K562 (cell line): ENCODE measurements around the gene PKP1. TPM values are rescaled to one million over a fixed set of nuclear protein-coding genes. Genes with fewer than 3 reads are reported as not detected.

Experiments used
- ATAC-seq: fragments of 200-7000 bp; cut with Tn5 transposase; 3 replicates; pipeline ENCODE4 v1.9.1; 2020; ENCODE audit warnings: moderate library complexity
- BruUV-seq: library from RNA; stranded (reverse); fragments of 400-500 nt; replicated peaks from 2 replicates; lab custom pipeline; 2021; lab: Mats Ljungman, UMichigan
- CTCF ChIA-PET: fragments of 300-600 bp; formaldehyde crosslinking; extraction: SDS; loops from one replicate; lab custom pipeline; 2021; ENCODE audit warnings: low intra/inter-chr PET ratio; lab: Yijun Ruan, JAX
- POLR2A ChIA-PET: fragments of 300-600, 350-650 bp; sonication (Branson Sonifier 250); formaldehyde crosslinking; extraction: SDS; loops from one replicate; lab custom pipeline; 2021; ENCODE audit warnings: antibody characterized with exemption, inconsistent platforms; lab: Yijun Ruan, JAX
- DNase-seq, 4 experiments: peaks; one replicate each; pipeline versions ENCODE4 v3.0.0 to v3.0.0-alpha.2; 2011 to 2018; ENCODE audit warnings: low spot score in 3 of 4, mixed read lengths in 3 of 4; ENCODE audit errors: extremely low read depth in 1 of 4
- FAIRE-seq: peaks from 2 replicates; lab custom pipeline; 2011; peaks lifted over from hg19 to GRCh38; lab: Jason Lieb, UNC
- H2AFZ ChIP-seq: 2 replicates; pipeline ENCODE4 v1.6.0; 2011; ENCODE audit warnings: low read depth, low read length, control low read depth, inconsistent platforms
- H3K27ac ChIP-seq: fragments of 200-600 bp; 3 replicates; pipeline ENCODE4 v1.8.0; 2011; ENCODE audit warnings: low read depth, mild to moderate bottlenecking, control low read depth, inconsistent platforms, low read length, moderate library complexity, mixed read lengths; ENCODE audit errors: extremely low read depth
- H3K27me3 ChIP-seq, 2 experiments: fragments of 300-600 bp in 1 of 2; 2 replicates in 1 of 2; 3 replicates in 1 of 2; pipeline versions ENCODE4 v1.6.0 to v1.8.0; 2011; ENCODE audit warnings: inconsistent platforms in 2 of 2, low read length in 2 of 2, mild to moderate bottlenecking in 1 of 2, mixed read lengths in 1 of 2, moderate library complexity in 1 of 2; ENCODE audit not compliant: control insufficient read depth in 2 of 2, insufficient read depth in 2 of 2
- H3K36me3 ChIP-seq: fragments of 300-600 bp; 3 replicates; pipeline ENCODE4 v1.8.0; 2011; ENCODE audit warnings: mild to moderate bottlenecking, low read length, inconsistent platforms; ENCODE audit not compliant: control insufficient read depth, insufficient read depth
- H3K4me1 ChIP-seq, 2 experiments: fragments of 200-600 bp in 1 of 2; replicated peaks in 1 of 2; 2 replicates in 1 of 2; 3 replicates in 1 of 2; pipeline versions ENCODE4 v1.5.1 to v1.8.0; 2011; ENCODE audit warnings: inconsistent platforms in 2 of 2, low read length in 2 of 2, mild to moderate bottlenecking in 1 of 2, mixed read lengths in 1 of 2, moderate library complexity in 1 of 2; ENCODE audit not compliant: control insufficient read depth in 2 of 2, insufficient read depth in 2 of 2
- H3K4me2 ChIP-seq: 2 replicates; pipeline ENCODE4 v1.6.1; 2011; ENCODE audit warnings: low read length, control low read depth, inconsistent platforms, mixed read lengths; ENCODE audit not compliant: insufficient read depth
- H3K4me3 ChIP-seq: fragments of 200-600 bp; sonication (generic), shearing (Covaris generic); 2 replicates; pipeline ENCODE4 v1.5.1; 2016; ENCODE audit warnings: control low read depth, inconsistent platforms
- H3K79me2 ChIP-seq: fragments of 200-600 bp; 3 replicates; pipeline ENCODE4 v1.8.0; 2011; ENCODE audit warnings: low read length, inconsistent platforms; ENCODE audit not compliant: control insufficient read depth, insufficient read depth
- H3K9ac ChIP-seq, 2 experiments: 2 replicates each; pipeline versions ENCODE4 v1.6.0 to v1.6.1; 2011; ENCODE audit warnings: low read depth in 2 of 2, low read length in 2 of 2, control low read depth in 1 of 2, inconsistent platforms in 1 of 2, mild to moderate bottlenecking in 1 of 2, mixed read lengths in 1 of 2; ENCODE audit not compliant: insufficient read depth in 1 of 2
- H3K9me1 ChIP-seq: one replicate; pipeline ENCODE4 v1.6.0; 2011; ENCODE audit warnings: inconsistent platforms, mild to moderate bottlenecking, low read length, moderate library complexity; ENCODE audit not compliant: control insufficient read depth, insufficient read depth
- H3K9me3 ChIP-seq: replicated peaks from 2 replicates; pipeline ENCODE4 v1.5.1; 2011; ENCODE audit warnings: low read depth, low read length, inconsistent platforms; ENCODE audit not compliant: control insufficient read depth, insufficient read depth
- H4K20me1 ChIP-seq: replicated peaks from 2 replicates; pipeline ENCODE4 v1.6.1; 2011; ENCODE audit warnings: low read length, inconsistent platforms, mixed read lengths; ENCODE audit not compliant: control insufficient read depth, insufficient read depth
- CLOCK ChIP-seq: fragments of 250-450 bp; sonication (Bioruptor Pico); IDR thresholded peaks from 2 replicates; pipeline ENCODE4 v1.4.0; 2020; ENCODE audit warnings: mild to moderate bottlenecking, moderate library complexity, borderline replicate concordance
- CREM ChIP-seq: IDR thresholded peaks from 2 replicates; pipeline ENCODE4 v1.6.1; 2014; ENCODE audit warnings: antibody characterized with exemption, low read depth
- HDAC2 ChIP-seq: fragments of 450-650 bp; IDR thresholded peaks from 2 replicates; pipeline ENCODE4 v1.6.1; 2016; ENCODE audit warnings: mild to moderate bottlenecking
- KLF16 ChIP-seq: IDR thresholded peaks from 2 replicates; pipeline ENCODE4 v1.6.1; 2016; ENCODE audit warnings: antibody characterized with exemption
- MAFK ChIP-seq: IDR thresholded peaks from 2 replicates; pipeline ENCODE4 v1.6.1; 2011; ENCODE audit warnings: low read length, improper control_type of control experiment
- MBD2 ChIP-seq: sonication (generic); IDR thresholded peaks from 2 replicates; pipeline ENCODE4 v1.6.1; 2016; ENCODE audit warnings: low read depth, borderline replicate concordance
- NR4A1 ChIP-seq, 2 experiments: fragments of 250-450 bp in 1 of 2; fragments of 450-650 bp in 1 of 2; sonication (Bioruptor Pico) in 1 of 2; IDR thresholded peaks; 2 replicates each; pipeline versions ENCODE4 v1.4.0 to v1.6.1; 2016 to 2020; ENCODE audit warnings: mild to moderate bottlenecking in 2 of 2, missing compliant biosample characterization in 1 of 2, missing genetic modification characterization in 1 of 2, moderate library complexity in 1 of 2
- NRF1 ChIP-seq, 2 experiments: fragments of 450-650 bp; IDR thresholded peaks in 1 of 2; conservative IDR thresholded peaks in 1 of 2; 2 replicates each; pipeline ENCODE4 v1.6.1; 2014; ENCODE audit warnings: mild to moderate bottlenecking in 2 of 2
- RAD21 ChIP-seq, 2 experiments: fragments of 250-450 bp in 1 of 2; fragments of 450-650 bp in 1 of 2; sonication (Bioruptor Pico) in 1 of 2; formaldehyde crosslinking in 1 of 2; IDR thresholded peaks in 1 of 2; conservative IDR thresholded peaks in 1 of 2; 2 replicates each; pipeline versions ENCODE4 v1.4.0 to v1.8.0; 2020 to 2022; ENCODE audit warnings: mild to moderate bottlenecking in 2 of 2, moderate library complexity in 1 of 2
- RFX5 ChIP-seq: IDR thresholded peaks from 2 replicates; pipeline ENCODE4 v1.6.1; 2011; ENCODE audit warnings: low read depth, mild to moderate bottlenecking, improper control_type of control experiment, low read length
- SAFB2 ChIP-seq: fragments of 200-400 bp; formaldehyde crosslinking; IDR thresholded peaks from 2 replicates; pipeline ENCODE4 v1.6.1; 2018; ENCODE audit warnings: borderline replicate concordance, low read length, low read depth, moderate library complexity; ENCODE audit not compliant: severe bottlenecking
- SMARCA5 ChIP-seq: fragments of 450-650 bp; IDR thresholded peaks from 2 replicates; pipeline ENCODE4 v1.6.1; 2016
- XRCC5 ChIP-seq: fragments of 200-400 bp; formaldehyde crosslinking; IDR thresholded peaks from 2 replicates; pipeline ENCODE4 v1.6.1; 2017; ENCODE audit warnings: low read depth, mild to moderate bottlenecking, low read length
- ZNF655 ChIP-seq: fragments of 250-450 bp; sonication (Bioruptor Pico); IDR thresholded peaks from 2 replicates; pipeline ENCODE4 v1.5.0; 2021
- WGBS: fragments of 100-300 bp; shearing (Covaris generic); methylation state at CpG from one replicate; pipeline ENCODE4 v1.1.6; 2016; ENCODE audit warnings: low coverage, mixed read lengths; ENCODE audit not compliant: insufficient coverage; ENCODE audit errors: missing lambda C conversion rate; 5-methylcytosine and 5-hydroxymethylcytosine counted together
- in situ Hi-C: fragments of 300-500 bp; cut with MboI; formaldehyde crosslinking; loops from 4 replicates; pipeline ENCODE4 v1.15.0; 2018; ENCODE audit warnings: inconsistent platforms, mixed read lengths
- intact Hi-C: fragments of 100-400 bp; cut with micrococcal nuclease; formaldehyde crosslinking; loops from 2 replicates; pipeline ENCODE4 v1.14.2; 2022
- polyA plus RNA-seq, 8 experiments: library from polyadenylated mRNA; depleted of rRNA in 4 of 8; stranded (reverse) in 5 of 8; unstranded in 3 of 8; fragments of >200 nt; fragmentation: Nextera tagmentation in 2 of 8; fragmentation: Illumina TruSeq in 1 of 8; extraction: Ambion mirVana in 2 of 8; extraction: Trizol in 1 of 8; gene quantifications; 2 replicates each; pipeline versions ENCODE4 v1.2.1 to v1.2.3, GENCODE V29; 2011 to 2014; ENCODE audit warnings: inconsistent platforms in 1 of 8, missing spikeins in 1 of 8
- total RNA-seq, 7 experiments: library from RNA; depleted of rRNA in 6 of 7; stranded (reverse); fragments of >200 nt in 6 of 7; fragmentation: Illumina TruSeq in 2 of 7; extraction: Trizol in 2 of 7; gene quantifications; 2 replicates each; pipeline versions ENCODE4 v1.2.1 to v1.2.3, GENCODE V29; 2011 to 2021; ENCODE audit warnings: low replicate concordance in 1 of 7
- TF ChIP-seq, protein P1 (sequence below): fragments of 450-650 bp; formaldehyde crosslinking; IDR thresholded peaks from 2 replicates; pipeline ENCODE4 v1.4.0; 2020; ENCODE audit warnings: mild to moderate bottlenecking, mixed read lengths

The PKP1 gene
- total and polyA plus RNA-seq, 9 of the 15 experiments (the other 6 are each of a cell fraction or from before 2014, with no cell fraction given), result not detected

DNA sequence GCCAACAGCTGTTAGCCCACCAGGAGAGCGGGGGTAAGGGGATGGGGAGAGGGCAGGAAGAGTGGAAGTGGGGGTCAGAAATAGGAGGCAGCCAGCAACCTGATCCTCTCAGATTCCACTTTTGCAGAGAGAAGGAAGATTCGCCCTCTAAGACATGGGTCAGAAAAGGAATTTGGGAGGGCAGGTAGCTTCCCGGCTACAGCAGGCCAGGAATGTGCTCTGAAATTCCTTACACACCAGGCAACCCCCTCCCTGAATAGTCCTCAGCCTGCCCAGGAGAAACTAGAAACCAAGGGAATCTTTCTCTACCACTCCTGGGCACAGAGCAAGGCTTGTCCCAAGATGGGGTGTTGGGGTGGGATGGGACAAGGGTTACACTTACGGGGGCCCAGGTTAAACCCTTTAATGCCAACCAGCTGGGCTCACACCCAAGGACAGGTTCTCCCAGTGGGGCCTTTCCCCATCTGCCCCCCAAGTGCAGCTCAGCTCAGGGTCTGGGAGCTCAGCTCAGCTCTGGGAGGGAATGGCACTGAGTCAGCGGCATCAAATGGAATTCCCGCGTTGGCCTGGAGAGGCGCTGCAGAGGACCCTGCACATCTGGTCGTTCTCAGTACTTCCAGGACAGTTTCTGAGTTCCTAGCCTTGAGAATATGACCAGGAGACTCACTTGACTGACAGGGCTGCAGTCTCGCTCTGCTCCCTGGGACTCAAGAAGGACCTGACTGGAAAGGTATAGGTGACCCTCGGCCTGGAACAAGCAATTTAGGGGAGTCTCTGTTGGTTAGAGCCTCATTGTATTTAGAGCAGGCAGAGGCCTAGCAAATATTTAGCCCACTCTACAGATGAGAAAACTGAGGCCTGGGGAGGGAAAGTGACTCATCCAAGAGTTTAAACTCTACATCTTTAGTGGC is 93.4 kb downstream of the PKP1 start:
- under 1% methylated on average over 11 of the region's 11 CpGs for WGBS
- FAIRE-seq, result peak; percentile 93
- no peaks in the 10 kb centered on the region for H3K36me3 ChIP-seq
- TF ChIP-seq MBD2 (no peak), CLOCK (CRISPR knock-in tag) (no peak), RAD21 (CRISPR knock-in tag; conservative IDR thresholded peaks at IDR 0.05 in 1 of 2, IDR thresholded peaks at IDR 0.05 in 1 of 2) (0 out of 4 replicates have a peak, but pooled peaks of 1 of the 2 experiments have one; percentile 11), NRF1 (conservative IDR thresholded peaks at IDR 0.05 in 1 of 2, IDR thresholded peaks at IDR 0.05 in 1 of 2) (0 out of 4 replicates have a peak, but pooled peaks of 1 of the 2 experiments have one; percentile 27), ZNF655 (no peak), MAFK (0 out of 2 replicates have a peak, but pooled peaks have one; percentile 5), NR4A1 (CRISPR knock-in tag; IDR thresholded peaks at IDR 0.05) (no peak), NR4A1 (tag; IDR thresholded peaks at IDR 0.05) (no peak), CREM (peak; percentile 36; the same call in 1 of the 2 replicates), HDAC2 (peak; percentile 52; the same call in 1 of the 2 replicates), XRCC5 (peak; percentile 57; the same call in 1 of the 2 replicates), SAFB2 (no peak), RFX5 (no peak), KLF16 (0 out of 2 replicates have a peak, but pooled peaks have one; percentile 8), SMARCA5 (peak; percentile 65; the same call in 1 of the 2 replicates)
- TF ChIP-seq, protein P1, sequence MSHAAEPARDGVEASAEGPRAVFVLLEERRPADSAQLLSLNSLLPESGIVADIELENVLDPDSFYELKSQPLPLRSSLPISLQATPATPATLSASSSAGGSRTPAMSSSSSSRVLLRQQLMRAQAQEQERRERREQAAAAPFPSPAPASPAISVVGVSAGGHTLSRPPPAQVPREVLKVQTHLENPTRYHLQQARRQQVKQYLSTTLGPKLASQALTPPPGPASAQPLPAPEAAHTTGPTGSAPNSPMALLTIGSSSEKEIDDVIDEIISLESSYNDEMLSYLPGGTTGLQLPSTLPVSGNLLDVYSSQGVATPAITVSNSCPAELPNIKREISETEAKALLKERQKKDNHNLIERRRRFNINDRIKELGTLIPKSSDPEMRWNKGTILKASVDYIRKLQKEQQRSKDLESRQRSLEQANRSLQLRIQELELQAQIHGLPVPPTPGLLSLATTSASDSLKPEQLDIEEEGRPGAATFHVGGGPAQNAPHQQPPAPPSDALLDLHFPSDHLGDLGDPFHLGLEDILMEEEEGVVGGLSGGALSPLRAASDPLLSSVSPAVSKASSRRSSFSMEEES, result no peak

More for the DNA sequence above, 93.4 kb downstream of the PKP1 start:
- BruUV-seq, result no TSS peak
- H3K4me3 ChIP-seq, result no peak overlapping the region
- H3K9me1 ChIP-seq, result peaks cover 4% of the 10 kb centered on the region
- in situ Hi-C loops (no loop called here), intact Hi-C loops (no loop called here)
- no peak overlapping the region for H3K9ac ChIP-seq
- ATAC-seq (peak; percentile 94), DNase-seq (peak; percentile 67 to 82 (median 77))
- no peak overlapping the region for H2AFZ ChIP-seq
- ChIA-PET CTCF (interaction anchor here (0.6 kb wide), 1 partner anchor 842 kb away, joined by 3 read pairs; no protein-coding TSS in a partner anchor), POLR2A (no interaction called here)
- H3K4me1 ChIP-seq, result no peaks in the 10 kb centered on the region; a peak in 1 of 5 replicates
- no peaks in the 10 kb centered on the region for H3K79me2 ChIP-seq
- peaks cover 15 to 66% of the 10 kb centered on the region in 2 experiments; a peak in 4 of 5 replicates for H3K27me3 ChIP-seq
- no peak overlapping the region for H3K4me2 ChIP-seq
- no peaks in the 10 kb centered on the region for H3K9me3 ChIP-seq
- peaks cover 20% of the 10 kb centered on the region for H4K20me1 ChIP-seq
- no peak overlapping the region for H3K27ac ChIP-seq
